ENCODE measurements around the gene ARAP3.
"Not testable (repeated sequence)": the region's sequence is repeated elsewhere in the genome, so short reads cannot be mapped to it uniquely, and the experiment has no call there.

Gene ARAP3

GRCh38 chr5:141681695-141682641, at the start of gene ARAP3:
TSS of gene ARAP3 (minus strand) at chr5:141682230. CDS start at chr5:141680486, 1,744 bp downstream.
- no peak for DNase-seq (ENCODE audit: low read depth)

- no peak for DNase-seq (ENCODE audit: low read depth)
Measured at GRCh38 chr5:141729387-141730006, 47.5 kb upstream of the ARAP3 start.

GRCh38 chr5:141725891-141726290, 43.9 kb upstream of the ARAP3 start:
- no peak for DNase-seq (ENCODE audit: low read depth)

- DNase-seq (ENCODE audit: low read depth) = not testable (repeated sequence)
Measured at GRCh38 chr5:141725174-141725573, 43.1 kb upstream of the ARAP3 start.

GRCh38 chr5:141722266-141722665, 40.2 kb upstream of the ARAP3 start:
- no peak for DNase-seq (ENCODE audit: low read depth)

GRCh38 chr5:141717043-141717442, 35.0 kb upstream of the ARAP3 start:
- no peak for DNase-seq (ENCODE audit: low read depth)

- DNase-seq (ENCODE audit: low read depth) = no peak
Measured at GRCh38 chr5:141716468-141716867, 34.4 kb upstream of the ARAP3 start.

GRCh38 chr5:141716009-141716408, 34.0 kb upstream of the ARAP3 start:
- DNase-seq (ENCODE audit: low read depth) = no peak

- DNase-seq (ENCODE audit: low read depth) = no peak
Measured at GRCh38 chr5:141715346-141715905, 33.4 kb upstream of the ARAP3 start.

GRCh38 chr5:141714542-141715310, 32.7 kb upstream of the ARAP3 start:
- no peak for DNase-seq (ENCODE audit: low read depth)

- DNase-seq (ENCODE audit: low read depth) = no peak
Measured at GRCh38 chr5:141713616-141714309, 31.7 kb upstream of the ARAP3 start.

- DNase-seq (ENCODE audit: low read depth) = no peak
Measured at GRCh38 chr5:141711687-141712086, 29.7 kb upstream of the ARAP3 start.

GRCh38 chr5:141709699-141710267, 27.8 kb upstream of the ARAP3 start:
- no peak for DNase-seq (ENCODE audit: low read depth)

GRCh38 chr5:141708016-141708415, 26.0 kb upstream of the ARAP3 start:
- no peak for DNase-seq (ENCODE audit: low read depth)

- no peak for DNase-seq (ENCODE audit: low read depth)
Measured at GRCh38 chr5:141707510-141707909, 25.5 kb upstream of the ARAP3 start.

- DNase-seq (ENCODE audit: low read depth) = no peak
Measured at GRCh38 chr5:141706121-141706520, 24.1 kb upstream of the ARAP3 start.

GRCh38 chr5:141705469-141705868, 23.4 kb upstream of the ARAP3 start:
- DNase-seq (ENCODE audit: low read depth) = no peak

- DNase-seq (ENCODE audit: low read depth) = no peak
Measured at GRCh38 chr5:141704782-141705297, 22.8 kb upstream of the ARAP3 start.

- DNase-seq (ENCODE audit: low read depth) = no peak
Measured at GRCh38 chr5:141703133-141703561, 21.1 kb upstream of the ARAP3 start.

- no peak for DNase-seq (ENCODE audit: low read depth)
Measured at GRCh38 chr5:141701360-141702119, 19.5 kb upstream of the ARAP3 start.

Measured in stimulated activated CD8-positive, alpha-beta memory T cell treated with anti-CD3 and anti-CD28 coated beads, Interleukin-15, amount 100 ng/mL, for 24 hours (primary cell).